ENCODE data around the gene CLMN. TPM values are rescaled to one million over a fixed set of nuclear protein-coding genes. Genes with fewer than 3 reads are reported as not detected.
A peak's percentile ranks its signal among the peaks of the same experiment; 100 is the strongest.
"Not testable (repeated sequence)": the region's sequence is repeated elsewhere in the genome, so short reads cannot be mapped to it uniquely, and the experiment has no call there.

Gene CLMN
- total RNA-seq, 1 donor from 2014 or later, result 8.5 TPM

GRCh38 chr14:95192311-95192710 is 127.4 kb downstream of the CLMN start:
- DNase-seq, result no peak

GRCh38 chr14:95191445-95192199 is 128.1 kb downstream of the CLMN start:
- no peak for DNase-seq

- DNase-seq, result peak; percentile 12
Measured at GRCh38 chr14:95190857-95191256, 128.9 kb downstream of the CLMN start.

- no peak for DNase-seq
Measured at GRCh38 chr14:95190346-95190840, 129.3 kb downstream of the CLMN start.

- DNase-seq, result peak; percentile 66
Measured at GRCh38 chr14:95189367-95190132, 130.2 kb downstream of the CLMN start.

GRCh38 chr14:95188380-95188779 is 131.3 kb downstream of the CLMN start:
- DNase-seq, result no peak

- no peak for DNase-seq
Measured at GRCh38 chr14:95185767-95186392, 133.8 kb downstream of the CLMN start.

- peak; percentile 59 for DNase-seq
Measured at GRCh38 chr14:95185033-95185766, 134.5 kb downstream of the CLMN start.

- peak; percentile 38 for DNase-seq
Measured at GRCh38 chr14:95184413-95184790, 135.3 kb downstream of the CLMN start.

GRCh38 chr14:95183532-95184412 is 135.9 kb downstream of the CLMN start:
- DNase-seq, result peak; percentile 36

- DNase-seq, result no peak
Measured at GRCh38 chr14:95183082-95183481, 136.6 kb downstream of the CLMN start.

GRCh38 chr14:95182379-95182778 is 137.3 kb downstream of the CLMN start:
- no peak for DNase-seq

GRCh38 chr14:95180966-95181741 is 138.6 kb downstream of the CLMN start:
- no peak for DNase-seq

GRCh38 chr14:95175670-95176069 is 144.0 kb downstream of the CLMN start:
- not testable (repeated sequence) for DNase-seq

- peak; percentile 31 for DNase-seq
Measured at GRCh38 chr14:95174184-95174792, 145.4 kb downstream of the CLMN start.

GRCh38 chr14:95173518-95173917 is 146.2 kb downstream of the CLMN start:
- DNase-seq, result no peak

GRCh38 chr14:95167177-95167576 is 152.5 kb downstream of the CLMN start:
- DNase-seq, result no peak

- DNase-seq, result no peak
Measured at GRCh38 chr14:95165517-95165916, 154.2 kb downstream of the CLMN start.

GRCh38 chr14:95164506-95164905 is 155.2 kb downstream of the CLMN start:
- no peak for DNase-seq

GRCh38 chr14:95163666-95164065 is 156.0 kb downstream of the CLMN start:
- no peak for DNase-seq

All from tongue (tissue), 2 donors.